ENCODE measurements around the gene SPATA2L. TPM values are rescaled to one million over a fixed set of nuclear protein-coding genes. Genes with fewer than 3 reads are reported as not detected.

Gene SPATA2L
- total and polyA plus RNA-seq, 2 of the 13 experiments (the other 11 are each of a cell fraction or from before 2014, with no cell fraction given): 9.1 to 20.7 TPM

GRCh38 chr16:89670496-89671431 lies 30.7 kb downstream of the SPATA2L start:
- WGBS (ENCODE audit: low lambda C conversion rate): 78% methylated on average over 10 of the region's 10 CpGs
- intact Hi-C loops (cut with micrococcal nuclease; ENCODE audit: unreplicated experiment): loop anchor here (2.0 kb wide), 1 partner anchor 16 kb away; the partner anchor contains the start of gene CDK10
- peak; percentile 71 for ATAC-seq
- ChIA-PET POLR2A (interaction anchor here (0.6 to 1.6 kb wide), 4 partner anchors 13 to 251 kb away, joined by 3 to 8 read pairs (median 4); no protein-coding TSS in a partner anchor), CTCF (ENCODE audit: low intra/inter-chr PET ratio, low total read pairs) (no interaction called here)
- Histone ChIP-seq H3K4me1 (ENCODE audit: insufficient read depth, low read length) (peaks cover 26% of the 10 kb centered on the region), H3K9ac (ENCODE audit: insufficient read depth, low read depth, low read length) (no peak overlapping the region), H3K79me2 (ENCODE audit: insufficient read depth, low read length) (no peaks in the 10 kb centered on the region), H3K27me3 (ENCODE audit: control insufficient read depth in 1 of 2, insufficient read depth in 2 of 2, low read length in 2 of 2) (no peaks in the 10 kb centered on the region), H4K20me1 (ENCODE audit: insufficient read depth, low read length) (no peaks in the 10 kb centered on the region), H3K4me3 (replicated peaks in 1 of 3; ENCODE audit: insufficient read depth in 1 of 3, low read depth in 2 of 3, low read length in 3 of 3) (no peak overlapping the region), H2AFZ (ENCODE audit: low read length) (no peak overlapping the region), H3K27ac (ENCODE audit: extremely low read length, insufficient read depth, low read length) (no peak overlapping the region), H3K4me2 (ENCODE audit: low read depth, low read length) (no peak overlapping the region), H3K9me3 (ENCODE audit: low read length) (peaks cover 12% of the 10 kb centered on the region; the same call in 1 of the 2 replicates), H3K36me3 (replicated peaks in 1 of 2; ENCODE audit: control insufficient read depth in 1 of 2, insufficient read depth in 2 of 2, low read length in 2 of 2) (no peaks in the 10 kb centered on the region)
- peak; percentile 21 for DNase-seq (ENCODE audit: low spot score)
- BruUV-seq (replicated peaks): no TSS peak
- FAIRE-seq: peak; percentile 42
- in situ Hi-C loops (cut with HindIII; ENCODE audit: extremely low pct_ligation_motif_present, low pct_unique_long_range_greater_than_20kb): no loop called here
- TF ChIP-seq HDAC6 (IDR thresholded peaks at IDR 0.05; ENCODE audit: low read depth, low read length) (no peak), CEBPB (IDR thresholded peaks at IDR 0.05; ENCODE audit: borderline replicate concordance, low read depth, low read length) (no peak), EP300 (IDR thresholded peaks at IDR 0.05; ENCODE audit: low read depth in 2 of 2, low read length in 2 of 2) (no peak), EP300 (CRISPR knock-in tag; IDR thresholded peaks at IDR 0.05; ENCODE audit: borderline replicate concordance) (no peak), ONECUT2 (CRISPR knock-in tag; IDR thresholded peaks at IDR 0.05) (no peak), TBL1XR1 (IDR thresholded peaks at IDR 0.05; ENCODE audit: borderline replicate concordance, low read length, partially characterized antibody) (no peak), ATF7 (IDR thresholded peaks at IDR 0.05) (no peak), ATF7 (CRISPR knock-in tag; IDR thresholded peaks at IDR 0.05) (no peak), IRF2 (CRISPR knock-in tag; IDR thresholded peaks at IDR 0.05) (no peak), NR2F6 (IDR thresholded peaks at IDR 0.05) (no peak), NR2F6 (CRISPR knock-in tag; IDR thresholded peaks at IDR 0.05) (no peak), EED (CRISPR knock-in tag; IDR thresholded peaks at IDR 0.05) (no peak), ZNF20 (CRISPR knock-in tag; IDR thresholded peaks at IDR 0.05) (no peak), ZBTB42 (CRISPR knock-in tag; IDR thresholded peaks at IDR 0.05) (no peak), ZBTB8A (CRISPR knock-in tag; IDR thresholded peaks at IDR 0.05; ENCODE audit: borderline replicate concordance, low read depth) (no peak), ZBTB14 (CRISPR knock-in tag; IDR thresholded peaks at IDR 0.05) (no peak), ZNF75D (CRISPR knock-in tag; IDR thresholded peaks at IDR 0.05; ENCODE audit: borderline replicate concordance) (no peak), HNRNPH1 (optimal IDR thresholded peaks at IDR 0.05; ENCODE audit: low read depth, low read length) (no peak), CHD2 (IDR thresholded peaks at IDR 0.05; ENCODE audit: low read depth, low read length) (no peak), EZH2 (conservative IDR thresholded peaks at IDR 0.05; ENCODE audit: low read depth, low read length) (no peak), ZNF564 (CRISPR knock-in tag; IDR thresholded peaks at IDR 0.05) (no peak)
- TF ChIP-seq, protein P1, sequence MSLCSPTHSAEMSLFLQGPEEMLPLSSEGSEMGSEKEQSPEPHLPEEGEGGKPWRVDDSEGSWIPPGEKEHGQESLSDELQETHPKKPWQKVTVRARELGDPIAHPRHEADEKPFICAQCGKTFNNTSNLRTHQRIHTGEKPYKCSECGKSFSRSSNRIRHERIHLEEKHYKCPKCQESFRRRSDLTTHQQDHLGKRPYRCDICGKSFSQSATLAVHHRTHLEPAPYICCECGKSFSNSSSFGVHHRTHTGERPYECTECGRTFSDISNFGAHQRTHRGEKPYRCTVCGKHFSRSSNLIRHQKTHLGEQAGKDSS (CRISPR knock-in tag; IDR thresholded peaks at IDR 0.05; ENCODE audit: borderline replicate concordance, low read depth): peak; percentile 46; the same call in 1 of the 2 replicates
- TF ChIP-seq, protein P2, sequence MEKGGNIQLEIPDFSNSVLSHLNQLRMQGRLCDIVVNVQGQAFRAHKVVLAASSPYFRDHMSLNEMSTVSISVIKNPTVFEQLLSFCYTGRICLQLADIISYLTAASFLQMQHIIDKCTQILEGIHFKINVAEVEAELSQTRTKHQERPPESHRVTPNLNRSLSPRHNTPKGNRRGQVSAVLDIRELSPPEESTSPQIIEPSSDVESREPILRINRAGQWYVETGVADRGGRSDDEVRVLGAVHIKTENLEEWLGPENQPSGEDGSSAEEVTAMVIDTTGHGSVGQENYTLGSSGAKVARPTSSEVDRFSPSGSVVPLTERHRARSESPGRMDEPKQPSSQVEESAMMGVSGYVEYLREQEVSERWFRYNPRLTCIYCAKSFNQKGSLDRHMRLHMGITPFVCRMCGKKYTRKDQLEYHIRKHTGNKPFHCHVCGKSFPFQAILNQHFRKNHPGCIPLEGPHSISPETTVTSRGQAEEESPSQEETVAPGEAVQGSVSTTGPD (CRISPR knock-in tag; IDR thresholded peaks at IDR 0.05): no peak
